IPS-18c (cell line): Measurements from ENCODE around the gene DGKI.

Experiments used
- H3K4me3 ChIP-seq: 2 replicates; pipeline ENCODE4 v1.7.0; 2013; ENCODE audit warnings: low read depth, mild to moderate bottlenecking, low read length, moderate library complexity; ENCODE audit not compliant: insufficient read depth
- H3K9me3 ChIP-seq: one replicate; pipeline ENCODE4 v1.6.1; 2013; ENCODE audit warnings: mild to moderate bottlenecking, low read length, moderate library complexity; ENCODE audit not compliant: control insufficient read depth, insufficient read depth

The DGKI gene

GRCh38 chr7:137694405-137694804 lies 152.4 kb downstream of the DGKI start:
- no peaks in the 10 kb centered on the region for H3K9me3 ChIP-seq
- H3K4me3 ChIP-seq, result no peak overlapping the region

- H3K4me3 ChIP-seq, result no peak overlapping the region
- H3K9me3 ChIP-seq, result no peaks in the 10 kb centered on the region
Measured at GRCh38 chr7:137692399-137692798, 154.4 kb downstream of the DGKI start.

GRCh38 chr7:137691566-137691965 lies 155.2 kb downstream of the DGKI start:
- Histone ChIP-seq H3K9me3 (no peaks in the 10 kb centered on the region), H3K4me3 (no peak overlapping the region)

GRCh38 chr7:137690635-137691034 lies 156.1 kb downstream of the DGKI start:
- H3K9me3 ChIP-seq, result no peaks in the 10 kb centered on the region
- no peak overlapping the region for H3K4me3 ChIP-seq

- Histone ChIP-seq H3K4me3 (no peak overlapping the region), H3K9me3 (no peaks in the 10 kb centered on the region)
Measured at GRCh38 chr7:137689761-137690160, 157.0 kb downstream of the DGKI start.

GRCh38 chr7:137687556-137688265 lies 159.1 kb downstream of the DGKI start:
- Histone ChIP-seq H3K4me3 (no peak overlapping the region), H3K9me3 (no peaks in the 10 kb centered on the region)

- H3K4me3 ChIP-seq, result no peak overlapping the region
- no peaks in the 10 kb centered on the region for H3K9me3 ChIP-seq
Measured at GRCh38 chr7:137685433-137686164, 161.2 kb downstream of the DGKI start.

- Histone ChIP-seq H3K4me3 (no peak overlapping the region), H3K9me3 (no peaks in the 10 kb centered on the region)
Measured at GRCh38 chr7:137684776-137685175, 162.0 kb downstream of the DGKI start.

GRCh38 chr7:137684316-137684715 lies 162.5 kb downstream of the DGKI start:
- Histone ChIP-seq H3K4me3 (no peak overlapping the region), H3K9me3 (no peaks in the 10 kb centered on the region)

GRCh38 chr7:137682596-137682995 lies 164.2 kb downstream of the DGKI start:
- Histone ChIP-seq H3K4me3 (no peak overlapping the region), H3K9me3 (no peaks in the 10 kb centered on the region)

GRCh38 chr7:137681657-137682562 lies 164.9 kb downstream of the DGKI start:
- H3K9me3 ChIP-seq, result no peaks in the 10 kb centered on the region
- H3K4me3 ChIP-seq, result no peak overlapping the region

- Histone ChIP-seq H3K4me3 (no peak overlapping the region), H3K9me3 (no peaks in the 10 kb centered on the region)
Measured at GRCh38 chr7:137674551-137675409, 172.0 kb downstream of the DGKI start.

- no peaks in the 10 kb centered on the region for H3K9me3 ChIP-seq
- H3K4me3 ChIP-seq, result no peak overlapping the region
Measured at GRCh38 chr7:137674048-137674447, 172.7 kb downstream of the DGKI start.

GRCh38 chr7:137671920-137672319 lies 174.9 kb downstream of the DGKI start:
- Histone ChIP-seq H3K9me3 (no peaks in the 10 kb centered on the region), H3K4me3 (no peak overlapping the region)

- Histone ChIP-seq H3K9me3 (no peaks in the 10 kb centered on the region), H3K4me3 (no peak overlapping the region)
Measured at GRCh38 chr7:137670222-137671064, 176.3 kb downstream of the DGKI start.

- Histone ChIP-seq H3K9me3 (no peaks in the 10 kb centered on the region), H3K4me3 (no peak overlapping the region)
Measured at GRCh38 chr7:137669706-137670105, 177.1 kb downstream of the DGKI start.
